NCI-H2171 (cell line): ENCODE measurements around the gene CDC42BPB.
A peak's percentile ranks its signal among the peaks of the same experiment; 100 is the strongest.
"Not testable (repeated sequence)": the region's sequence is repeated elsewhere in the genome, so short reads cannot be mapped to it uniquely, and the experiment has no call there.

Experiments used
- DNase-seq: peaks from one replicate; lab custom pipeline; 2025; lab: John Stamatoyannopoulos, UW

The CDC42BPB gene

GRCh38 chr14:102927878-102928411 lies 129.4 kb downstream of the CDC42BPB start:
- DNase-seq: peak; percentile 25

GRCh38 chr14:102927346-102927877 lies 129.9 kb downstream of the CDC42BPB start:
- no peak for DNase-seq

GRCh38 chr14:102926840-102927239 lies 130.5 kb downstream of the CDC42BPB start:
- not testable (repeated sequence) for DNase-seq

GRCh38 chr14:102926104-102926503 lies 131.2 kb downstream of the CDC42BPB start:
- DNase-seq: no peak

GRCh38 chr14:102925646-102926045 lies 131.7 kb downstream of the CDC42BPB start:
- no peak for DNase-seq

GRCh38 chr14:102924632-102925588 lies 132.4 kb downstream of the CDC42BPB start:
- no peak for DNase-seq

GRCh38 chr14:102923925-102924486 lies 133.3 kb downstream of the CDC42BPB start:
- DNase-seq: no peak

- DNase-seq: no peak
Measured at GRCh38 chr14:102923201-102923924, 134.0 kb downstream of the CDC42BPB start.

- DNase-seq: no peak
Measured at GRCh38 chr14:102922490-102923200, 134.7 kb downstream of the CDC42BPB start, which contains the start of gene AMN. AMN (plus strand) TSS chr14:102922663; CDS start chr14:102922689, 26 bp downstream.

- DNase-seq: no peak
Measured at GRCh38 chr14:102920998-102921304, 136.4 kb downstream of the CDC42BPB start.

GRCh38 chr14:102920273-102920997 lies 136.9 kb downstream of the CDC42BPB start:
- DNase-seq: no peak

- DNase-seq: no peak
Measured at GRCh38 chr14:102918438-102918837, 138.9 kb downstream of the CDC42BPB start.

- peak; percentile 21 for DNase-seq
Measured at GRCh38 chr14:102917469-102918211, 139.7 kb downstream of the CDC42BPB start.

GRCh38 chr14:102917056-102917385 lies 140.3 kb downstream of the CDC42BPB start:
- DNase-seq: no peak

- no peak for DNase-seq
Measured at GRCh38 chr14:102916347-102917055, 140.8 kb downstream of the CDC42BPB start.

GRCh38 chr14:102915292-102916110 lies 141.8 kb downstream of the CDC42BPB start:
- no peak for DNase-seq

GRCh38 chr14:102914474-102915291 lies 142.7 kb downstream of the CDC42BPB start:
- DNase-seq: no peak
